ENCODE data around the gene DBH. TPM values are rescaled to one million over a fixed set of nuclear protein-coding genes. Genes with fewer than 3 reads are reported as not detected.

DBH gene
- total RNA-seq, 1 experiment from 2014 or later: not detected

DNA sequence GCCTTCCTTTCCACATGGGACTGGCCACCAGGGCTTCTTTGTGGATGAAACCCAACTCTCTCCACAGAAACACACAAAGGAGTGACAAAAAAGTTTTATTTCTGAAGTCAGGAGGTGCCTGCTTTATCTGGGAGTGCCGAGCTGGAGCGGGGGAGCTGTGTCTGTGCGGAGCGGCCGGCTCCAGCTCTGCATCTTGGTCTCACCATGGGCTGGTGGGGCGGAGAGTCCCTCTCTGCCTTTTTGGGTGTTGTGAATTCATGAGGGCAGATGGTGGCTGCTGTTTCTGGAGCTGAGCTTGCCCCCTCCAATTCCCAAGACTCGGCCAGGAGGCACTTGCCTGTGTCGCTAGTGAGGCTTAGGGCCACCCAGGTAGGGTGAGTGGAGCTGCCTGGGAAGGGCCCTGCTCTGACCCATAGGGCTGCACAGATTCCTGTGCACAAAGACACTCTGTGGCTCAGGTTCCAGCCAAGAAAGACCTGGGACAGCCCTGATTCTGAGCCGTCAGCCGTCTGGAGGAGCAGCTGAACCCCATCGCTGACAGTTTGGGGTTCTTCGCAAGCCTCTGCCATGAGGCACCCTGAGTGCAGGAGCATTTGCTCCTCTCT, 1.4 kb downstream of the DBH start:
- H3K27me3 ChIP-seq (replicated peaks): peaks cover 49% of the 10 kb centered on the region; the same call in 1 of the 2 replicates
- H3K4me1 ChIP-seq (replicated peaks): no peaks in the 10 kb centered on the region
- no peak for DNase-seq (ENCODE audit: low read depth in 1 of 2, low spot score in 2 of 2)
- H3K27ac ChIP-seq: no peak overlapping the region
- H3K9me3 ChIP-seq (replicated peaks): no peaks in the 10 kb centered on the region
- H3K4me3 ChIP-seq: no peak overlapping the region
- no peaks in the 10 kb centered on the region for H3K36me3 ChIP-seq

DNA sequence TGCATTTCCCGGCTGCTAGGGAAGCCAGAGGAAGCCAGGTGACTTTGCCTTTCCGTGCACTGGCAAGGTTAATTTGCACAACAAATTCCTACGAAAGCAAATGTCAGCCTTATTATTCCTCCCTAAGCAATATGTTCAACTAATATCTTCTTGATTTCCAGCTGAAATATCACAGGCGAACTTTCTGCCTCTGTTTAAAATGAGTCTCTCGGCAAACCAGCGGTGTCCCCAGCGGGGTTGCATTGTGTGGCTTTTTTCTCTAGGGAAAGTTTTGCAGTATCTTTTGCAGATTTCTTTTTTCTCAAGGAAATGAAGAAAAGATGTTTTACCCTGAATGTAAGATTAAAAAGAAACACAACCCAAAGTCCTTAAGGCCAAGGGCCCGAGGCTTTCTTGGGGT, 1.9 kb downstream of the DBH start:
- H3K36me3 ChIP-seq: no peaks in the 10 kb centered on the region
- no peak overlapping the region for H3K4me3 ChIP-seq
- no peak overlapping the region for H3K27ac ChIP-seq
- no peaks in the 10 kb centered on the region for H3K9me3 ChIP-seq (replicated peaks)
- DNase-seq (ENCODE audit: low read depth in 1 of 2, low spot score in 2 of 2): no peak
- H3K4me1 ChIP-seq (replicated peaks): no peaks in the 10 kb centered on the region
- peaks cover 50% of the 10 kb centered on the region; the same call in 1 of the 2 replicates for H3K27me3 ChIP-seq (replicated peaks)

DNA sequence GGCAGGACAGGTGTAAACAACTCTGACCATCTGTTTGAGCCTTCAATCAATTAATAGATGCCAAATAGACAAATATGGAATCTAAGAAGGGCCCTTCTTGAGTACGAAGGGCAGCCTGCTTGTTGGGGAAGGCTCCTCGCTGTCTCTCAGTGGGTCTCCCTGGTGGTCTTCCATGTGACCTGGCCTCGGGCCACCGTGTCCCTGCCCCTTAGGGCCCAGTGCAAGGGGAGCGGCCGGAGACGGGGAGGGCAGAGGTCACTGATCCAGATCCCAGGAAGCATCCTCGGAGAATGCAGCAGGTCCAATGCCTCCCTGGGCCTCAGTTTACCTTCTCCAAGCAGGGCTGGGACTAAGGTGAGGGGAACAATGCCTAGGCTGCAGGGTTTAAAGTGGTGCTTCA, 2.5 kb downstream of the DBH start:
- no peaks in the 10 kb centered on the region for H3K9me3 ChIP-seq (replicated peaks)
- peaks cover 49% of the 10 kb centered on the region; the same call in 1 of the 2 replicates for H3K27me3 ChIP-seq (replicated peaks)
- H3K4me1 ChIP-seq (replicated peaks): no peaks in the 10 kb centered on the region

DNA sequence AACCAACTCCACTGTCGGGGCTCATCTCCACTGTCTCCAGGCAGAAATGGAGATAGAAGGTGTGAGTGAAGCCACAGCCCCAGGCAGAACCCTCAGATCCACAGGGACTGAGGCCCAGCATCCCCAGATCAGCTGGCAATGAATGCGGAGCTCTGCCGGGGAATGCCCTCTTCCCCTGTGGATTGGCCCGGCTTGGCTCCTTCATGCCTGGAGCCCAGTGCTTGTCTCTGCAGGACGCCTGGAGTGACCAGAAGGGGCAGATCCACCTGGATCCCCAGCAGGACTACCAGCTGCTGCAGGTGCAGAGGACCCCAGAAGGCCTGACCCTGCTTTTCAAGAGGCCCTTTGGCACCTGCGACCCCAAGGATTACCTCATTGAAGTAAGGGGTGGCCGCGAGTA, 3.5 kb downstream of the DBH start:
- Histone ChIP-seq H3K9me3 (replicated peaks) (no peaks in the 10 kb centered on the region), H3K27ac (no peak overlapping the region), H3K4me3 (no peak overlapping the region), H3K27me3 (replicated peaks) (peaks cover 40% of the 10 kb centered on the region; the same call in 1 of the 2 replicates), H3K36me3 (no peaks in the 10 kb centered on the region), H3K4me1 (replicated peaks) (no peaks in the 10 kb centered on the region)
- no peak for DNase-seq (ENCODE audit: low read depth in 1 of 2, low spot score in 2 of 2)

More for the DNA sequence above, 2.5 kb downstream of the DBH start:
- no peak for DNase-seq (ENCODE audit: low read depth in 1 of 2, low spot score in 2 of 2)
- no peak overlapping the region for H3K4me3 ChIP-seq
- H3K27ac ChIP-seq: no peak overlapping the region
- H3K36me3 ChIP-seq: no peaks in the 10 kb centered on the region

DNA sequence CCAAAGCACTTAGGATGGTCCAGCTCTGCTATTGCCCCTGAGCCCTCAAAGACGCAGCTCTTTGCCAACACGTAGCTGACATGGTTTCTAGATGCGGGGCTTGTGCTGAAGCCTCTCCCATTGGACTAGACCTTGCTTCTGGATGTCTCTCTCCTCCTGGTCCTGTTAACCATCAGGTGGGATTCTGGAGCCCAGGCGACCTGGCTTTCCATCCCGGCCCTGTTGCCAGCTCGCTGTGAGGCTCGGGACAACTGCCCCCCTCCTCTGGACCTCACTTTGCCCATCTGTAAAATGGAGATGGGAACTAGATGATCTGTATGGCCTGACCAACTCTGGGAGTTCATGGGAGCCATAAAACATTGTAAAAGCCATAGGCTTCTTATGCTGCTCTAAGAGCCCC, 4.0 kb downstream of the DBH start:
- no peak for DNase-seq (ENCODE audit: low read depth in 1 of 2, low spot score in 2 of 2)
- no peaks in the 10 kb centered on the region for H3K9me3 ChIP-seq (replicated peaks)
- no peaks in the 10 kb centered on the region for H3K4me1 ChIP-seq (replicated peaks)
- no peak overlapping the region for H3K4me3 ChIP-seq
- H3K27me3 ChIP-seq (replicated peaks): peaks cover 36% of the 10 kb centered on the region; the same call in 1 of the 2 replicates
- H3K27ac ChIP-seq: no peak overlapping the region
- H3K36me3 ChIP-seq: no peaks in the 10 kb centered on the region

DNA sequence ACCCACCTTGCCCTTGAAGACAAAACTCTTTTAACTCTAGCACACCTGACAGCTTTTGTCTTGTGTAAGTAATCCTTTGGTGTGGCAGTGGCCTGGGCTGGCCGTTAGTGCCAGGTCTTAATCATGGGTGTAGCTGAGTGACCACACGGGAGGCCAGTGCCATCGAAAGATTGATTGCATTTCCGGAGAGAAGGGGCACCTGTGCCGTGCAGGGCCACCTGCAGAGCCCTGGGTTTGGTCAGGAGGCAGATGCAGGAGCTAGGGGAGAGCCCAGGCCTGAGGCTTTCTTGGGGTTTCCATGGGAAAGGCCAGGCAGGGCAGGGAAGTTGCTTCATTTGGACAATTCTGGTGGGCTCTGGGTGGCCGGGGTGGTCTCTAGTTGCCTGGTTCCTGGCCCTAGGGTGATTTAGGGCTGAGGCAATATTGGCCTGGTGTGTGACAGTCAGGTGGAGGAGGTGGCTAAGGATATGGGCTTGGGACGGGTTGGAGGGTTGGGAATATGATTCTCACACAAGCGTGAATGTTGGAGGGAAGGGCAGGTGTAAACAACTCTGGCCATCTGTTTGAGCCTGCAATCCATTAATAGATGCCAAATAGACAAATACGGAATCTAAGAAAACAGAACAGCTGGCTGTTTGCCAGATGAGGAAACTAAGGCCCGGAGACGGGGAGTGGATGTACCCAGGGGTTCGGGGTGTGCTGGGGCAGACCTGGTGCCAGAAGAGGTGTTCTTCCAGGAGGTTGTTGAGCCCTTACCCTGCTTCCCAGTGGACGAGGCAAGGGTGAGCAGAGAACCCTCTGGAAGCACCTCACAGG, 4.6 kb downstream of the DBH start:
- H3K4me3 ChIP-seq: no peak overlapping the region
- no peak overlapping the region for H3K27ac ChIP-seq
- no peaks in the 10 kb centered on the region for H3K36me3 ChIP-seq
- no peaks in the 10 kb centered on the region for H3K4me1 ChIP-seq (replicated peaks)
- H3K27me3 ChIP-seq (replicated peaks): peaks cover 40% of the 10 kb centered on the region; the same call in 1 of the 2 replicates
- DNase-seq (ENCODE audit: low read depth in 1 of 2, low spot score in 2 of 2): no peak
- no peaks in the 10 kb centered on the region for H3K9me3 ChIP-seq (replicated peaks)

DNA sequence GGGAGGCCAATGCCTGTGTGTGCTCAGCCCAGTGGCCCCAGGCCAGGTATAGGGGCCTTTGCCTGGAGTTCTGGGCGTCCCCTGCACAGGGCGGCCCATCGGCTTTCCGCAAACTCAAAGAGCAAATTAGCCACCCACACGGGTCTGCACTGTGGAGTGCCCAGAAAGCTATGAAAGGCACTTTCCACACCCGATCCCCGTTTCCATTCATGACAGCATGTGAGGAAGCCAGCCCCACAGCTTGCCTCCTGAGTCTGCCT, 5.2 kb downstream of the DBH start:
- DNase-seq (ENCODE audit: low read depth in 1 of 2, low spot score in 2 of 2): no peak
- H3K4me3 ChIP-seq: no peak overlapping the region
- no peak overlapping the region for H3K27ac ChIP-seq
- H3K27me3 ChIP-seq (replicated peaks): peaks cover 39% of the 10 kb centered on the region; the same call in 1 of the 2 replicates
- H3K36me3 ChIP-seq: no peaks in the 10 kb centered on the region
- H3K9me3 ChIP-seq (replicated peaks): no peaks in the 10 kb centered on the region
- no peaks in the 10 kb centered on the region for H3K4me1 ChIP-seq (replicated peaks)

DNA sequence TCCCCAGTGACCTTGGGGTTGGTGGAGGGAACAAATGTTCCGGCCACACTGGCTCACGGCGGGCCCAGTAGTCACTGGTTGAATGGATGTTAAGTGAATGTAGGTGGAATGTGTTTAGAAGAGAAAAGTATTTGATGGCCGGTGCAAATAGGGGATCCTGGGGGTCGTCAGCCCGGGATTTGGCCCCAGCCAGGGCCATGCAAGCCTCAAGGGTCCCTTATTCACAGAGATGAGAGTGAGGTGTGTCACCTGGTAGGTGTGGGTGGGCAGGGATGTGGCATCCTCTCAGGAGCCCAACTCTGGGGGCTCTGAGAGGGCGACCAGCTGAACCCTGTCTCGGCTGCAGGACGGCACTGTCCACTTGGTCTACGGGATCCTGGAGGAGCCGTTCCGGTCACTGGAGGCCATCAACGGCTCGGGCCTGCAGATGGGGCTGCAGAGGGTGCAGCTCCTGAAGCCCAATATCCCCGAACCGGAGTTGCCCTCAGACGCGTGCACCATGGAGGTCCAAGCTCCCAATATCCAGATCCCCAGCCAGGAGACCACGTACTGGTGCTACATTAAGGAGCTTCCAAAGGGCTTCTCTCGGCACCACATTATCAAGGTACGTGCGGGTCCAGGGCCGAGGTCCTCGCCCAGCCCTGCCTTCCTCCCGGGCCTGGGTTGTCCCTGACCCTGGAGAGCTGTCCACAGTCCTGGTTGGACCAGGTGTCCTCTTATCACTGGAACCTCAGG, 5.9 kb downstream of the DBH start:
- no peak overlapping the region for H3K4me3 ChIP-seq
- H3K4me1 ChIP-seq (replicated peaks): no peaks in the 10 kb centered on the region
- no peaks in the 10 kb centered on the region for H3K36me3 ChIP-seq
- H3K27ac ChIP-seq: no peak overlapping the region
- no peak for DNase-seq (ENCODE audit: low read depth in 1 of 2, low spot score in 2 of 2)
- no peaks in the 10 kb centered on the region for H3K9me3 ChIP-seq (replicated peaks)
- H3K27me3 ChIP-seq (replicated peaks): peaks cover 33% of the 10 kb centered on the region; the same call in 1 of the 2 replicates

DNA sequence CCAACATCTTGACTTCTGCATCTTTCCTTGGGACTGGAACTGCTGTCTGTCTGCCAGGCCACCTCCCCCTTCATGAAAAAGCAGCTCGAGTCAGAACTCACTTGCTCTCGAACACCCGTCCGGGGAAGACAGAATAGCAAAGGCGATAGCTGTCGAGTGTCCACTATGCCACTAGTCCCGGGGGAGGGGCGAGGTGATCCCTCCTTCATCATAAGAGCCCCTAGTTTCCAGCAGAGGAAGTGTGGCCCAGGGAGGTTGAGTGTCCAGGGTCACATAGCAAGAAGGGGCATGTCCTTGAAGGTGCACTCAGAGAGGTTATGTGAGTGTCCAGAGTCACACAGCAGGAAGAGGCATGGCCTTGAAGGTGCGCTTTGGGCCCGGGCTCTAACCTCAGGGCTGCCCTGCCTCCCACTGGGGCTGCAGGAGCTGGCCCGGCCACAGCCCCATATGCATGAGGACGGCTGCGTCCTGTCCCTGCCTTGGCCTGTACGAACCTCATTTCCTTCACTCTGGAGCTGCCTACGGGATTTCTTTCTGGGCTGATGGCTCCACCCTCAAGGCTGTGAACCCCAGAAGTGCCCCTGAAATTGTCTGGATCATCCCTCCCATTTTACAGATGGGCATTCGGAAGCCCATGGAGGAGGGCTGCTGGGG, 6.7 kb downstream of the DBH start:
- Histone ChIP-seq H3K27me3 (replicated peaks) (peaks cover 29% of the 10 kb centered on the region; the same call in 1 of the 2 replicates), H3K27ac (no peak overlapping the region), H3K9me3 (replicated peaks) (no peaks in the 10 kb centered on the region), H3K4me1 (replicated peaks) (no peaks in the 10 kb centered on the region), H3K36me3 (no peaks in the 10 kb centered on the region), H3K4me3 (no peak overlapping the region)
- no peak for DNase-seq (ENCODE audit: low read depth in 1 of 2, low spot score in 2 of 2)

DNA sequence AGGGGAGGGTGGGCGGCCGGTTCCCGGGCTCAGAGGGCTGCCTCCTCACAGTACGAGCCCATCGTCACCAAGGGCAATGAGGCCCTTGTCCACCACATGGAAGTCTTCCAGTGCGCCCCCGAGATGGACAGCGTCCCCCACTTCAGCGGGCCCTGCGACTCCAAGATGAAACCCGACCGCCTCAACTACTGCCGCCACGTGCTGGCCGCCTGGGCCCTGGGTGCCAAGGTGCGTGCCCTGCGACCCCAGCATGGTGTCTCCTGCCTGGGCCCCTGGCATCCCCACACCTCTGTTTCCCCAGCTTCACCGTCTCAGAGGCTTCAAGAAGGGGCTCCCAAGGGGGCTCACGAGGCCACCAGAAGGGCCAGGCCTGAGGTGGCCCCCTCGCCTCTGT, 7.2 kb downstream of the DBH start:
- Histone ChIP-seq H3K4me1 (replicated peaks) (no peaks in the 10 kb centered on the region), H3K27ac (no peak overlapping the region), H3K9me3 (replicated peaks) (no peaks in the 10 kb centered on the region), H3K36me3 (no peaks in the 10 kb centered on the region), H3K4me3 (no peak overlapping the region), H3K27me3 (replicated peaks) (peaks cover 29% of the 10 kb centered on the region; the same call in 1 of the 2 replicates)
- DNase-seq (ENCODE audit: low read depth in 1 of 2, low spot score in 2 of 2): no peak

DNA sequence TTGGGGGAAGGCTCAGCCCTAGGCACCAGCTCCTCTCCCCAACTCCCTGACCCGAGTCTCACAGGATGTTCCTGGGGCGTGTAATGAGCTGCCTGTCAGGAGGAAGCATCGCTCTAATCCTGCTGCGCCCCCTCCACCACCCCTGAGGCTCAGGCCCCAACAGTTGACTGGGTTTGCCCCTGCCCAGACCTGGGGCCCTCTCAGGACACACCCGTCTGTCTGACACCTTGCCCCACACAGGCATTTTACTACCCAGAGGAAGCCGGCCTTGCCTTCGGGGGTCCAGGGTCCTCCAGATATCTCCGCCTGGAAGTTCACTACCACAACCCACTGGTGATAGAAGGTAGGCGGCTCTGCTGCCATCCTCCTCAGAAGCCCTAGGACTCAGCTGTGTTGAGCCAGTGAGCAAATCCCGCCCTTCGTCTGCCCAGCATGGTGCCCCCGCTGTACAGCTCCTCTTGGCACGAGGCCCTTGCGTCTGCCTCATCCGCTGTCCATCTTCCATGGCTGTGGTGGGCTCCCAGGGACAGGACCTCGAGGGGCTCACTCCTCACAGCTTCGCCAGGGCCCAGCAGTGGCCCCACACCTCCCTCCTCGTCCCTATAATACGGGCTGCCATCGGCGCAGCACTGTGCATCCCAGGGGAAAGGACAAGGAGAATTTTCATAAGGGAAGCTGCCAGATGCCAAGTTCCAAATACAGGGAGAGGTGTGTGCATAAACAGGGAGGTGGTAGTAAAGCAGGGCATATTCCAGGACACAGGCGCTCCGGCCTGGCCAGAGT, 8.0 kb downstream of the DBH start:
- no peaks in the 10 kb centered on the region for H3K4me1 ChIP-seq (replicated peaks)

DNA sequence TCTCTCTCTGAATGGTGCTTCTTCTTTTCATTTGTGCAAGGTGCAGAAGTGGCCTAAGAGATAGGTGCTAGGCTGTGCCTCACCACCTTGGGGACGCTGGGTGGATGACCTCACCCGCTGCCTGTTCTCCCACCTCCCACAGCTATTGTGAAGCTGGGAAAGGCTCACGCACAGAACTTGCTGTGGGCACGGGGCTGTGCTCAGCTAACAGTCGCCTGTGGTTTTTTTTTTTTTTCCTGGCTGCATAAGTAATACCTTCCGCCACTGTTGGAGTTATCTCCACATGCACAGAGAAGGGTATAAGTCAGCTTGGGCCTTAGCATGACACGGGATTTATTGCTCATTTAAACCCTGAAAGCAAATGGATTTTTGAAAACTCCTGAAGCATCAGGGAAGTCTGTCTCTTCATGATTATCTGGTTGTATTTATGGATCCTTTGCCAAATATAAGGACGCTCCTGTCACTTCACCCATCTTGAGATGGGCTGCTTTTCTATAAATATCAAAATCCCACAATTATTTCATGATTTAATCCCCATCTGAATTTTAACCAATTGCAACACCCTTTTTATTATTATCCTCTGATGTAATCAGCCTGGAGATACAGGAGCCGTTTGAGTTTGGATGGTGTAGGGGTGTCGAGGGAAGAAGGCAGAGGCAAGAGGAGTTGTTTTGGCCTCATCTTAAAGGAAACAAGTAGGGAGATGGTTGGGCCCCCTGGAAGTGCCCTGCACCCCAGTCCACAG, 9.0 kb downstream of the DBH start:
- H3K27me3 ChIP-seq (replicated peaks): peaks cover 34% of the 10 kb centered on the region; the same call in 1 of the 2 replicates
- no peak overlapping the region for H3K27ac ChIP-seq

More for the DNA sequence above, 8.0 kb downstream of the DBH start:
- Histone ChIP-seq H3K27me3 (replicated peaks) (peaks cover 33% of the 10 kb centered on the region; the same call in 1 of the 2 replicates), H3K36me3 (no peaks in the 10 kb centered on the region), H3K9me3 (replicated peaks) (no peaks in the 10 kb centered on the region), H3K4me3 (no peak overlapping the region), H3K27ac (no peak overlapping the region)
- DNase-seq (ENCODE audit: low read depth in 1 of 2, low spot score in 2 of 2): no peak

More for the DNA sequence above, 9.0 kb downstream of the DBH start:
- no peaks in the 10 kb centered on the region for H3K36me3 ChIP-seq
- H3K4me1 ChIP-seq (replicated peaks): no peaks in the 10 kb centered on the region
- no peak overlapping the region for H3K4me3 ChIP-seq
- no peak for DNase-seq (ENCODE audit: low read depth in 1 of 2, low spot score in 2 of 2)
- H3K9me3 ChIP-seq (replicated peaks): no peaks in the 10 kb centered on the region
